Dedifferentiated amniotic fluid mesenchymal stem cell (primary cell): ENCODE results near the gene TAF7.
"Not testable (repeated sequence)": the region's sequence is repeated elsewhere in the genome, so short reads cannot be mapped to it uniquely, and the experiment has no call there.

Source experiments
- DNase-seq: peaks from one replicate; pipeline ENCODE4 v3.0.0-alpha.2; 2016; ENCODE audit errors: extremely low spot score

Gene TAF7

DNA sequence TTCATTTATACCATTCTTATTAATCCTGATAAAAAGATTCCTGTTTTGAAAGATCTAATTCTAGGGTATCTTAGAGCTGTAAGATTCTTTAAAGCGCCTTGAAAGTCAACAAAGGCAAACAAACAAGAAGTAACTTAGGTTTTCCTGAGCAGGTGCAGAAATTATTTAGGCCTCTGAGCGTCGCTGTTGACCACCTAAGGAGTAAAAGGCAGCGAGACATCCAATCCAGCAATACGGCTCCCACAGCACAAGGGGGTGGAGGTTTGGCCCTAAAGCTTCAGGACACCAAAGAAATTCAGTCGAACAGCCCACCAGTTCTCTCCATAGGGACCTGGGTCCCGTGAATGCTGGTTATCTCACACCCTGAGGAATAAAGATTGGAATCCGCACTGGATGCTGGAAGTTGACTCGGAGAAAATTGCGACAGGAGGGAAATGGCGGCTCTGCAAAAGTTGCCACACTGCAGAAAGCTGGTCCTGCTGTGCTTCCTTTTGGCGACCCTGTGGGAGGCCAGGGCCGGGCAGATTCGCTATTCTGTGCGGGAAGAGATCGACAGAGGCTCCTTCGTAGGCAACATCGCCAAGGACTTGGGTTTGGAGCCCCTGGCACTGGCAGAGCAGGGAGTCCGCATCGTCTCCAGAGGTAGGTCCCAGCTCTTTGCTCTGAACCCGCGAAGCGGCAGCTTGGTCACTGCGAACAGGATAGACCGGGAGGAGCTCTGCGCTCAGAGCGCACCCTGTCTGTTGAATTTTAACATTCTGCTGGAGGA lies 18.1 kb upstream of the TAF7 start, which contains the start of gene PCDHGA2:
Gene PCDHGA2, plus strand, starts transcription at position 223 of the 769 bp plus-strand sequence.
- DNase-seq, result no peak

GRCh38 chr5:141332571-141332970 lies 12.0 kb upstream of the TAF7 start:
- DNase-seq, result not testable (repeated sequence)

GRCh38 chr5:141330299-141331080 lies 9.9 kb upstream of the TAF7 start, which contains the start of gene PCDHGA1:
TSS of gene PCDHGA1 (plus strand) at chr5:141330514.
- peak; percentile 31 for DNase-seq

- no peak for DNase-seq
Measured at GRCh38 chr5:141328231-141328630, 7.6 kb upstream of the TAF7 start.

- DNase-seq, result peak; percentile 82
Measured at GRCh38 chr5:141326088-141326854, 5.7 kb upstream of the TAF7 start.

DNA sequence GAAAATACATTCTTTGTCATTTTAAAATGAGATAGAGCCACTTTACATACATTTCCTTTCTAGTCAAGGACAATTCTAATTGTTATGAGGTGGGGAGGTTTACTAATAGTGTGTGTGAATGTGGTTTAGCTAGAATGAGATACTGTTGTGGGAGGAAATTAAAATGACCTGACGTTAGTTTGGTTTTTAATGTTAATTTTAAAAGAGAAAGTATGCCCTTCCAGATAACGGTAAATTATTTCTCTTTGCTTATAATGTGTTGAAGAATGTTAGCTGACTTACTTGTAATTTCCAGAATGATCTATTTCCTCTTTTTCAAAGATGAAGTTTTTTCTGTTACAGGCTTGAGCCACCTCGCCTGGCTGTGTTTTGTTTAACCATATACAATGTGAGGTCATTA lies 1.7 kb upstream of the TAF7 start:
- no peak for DNase-seq

DNA sequence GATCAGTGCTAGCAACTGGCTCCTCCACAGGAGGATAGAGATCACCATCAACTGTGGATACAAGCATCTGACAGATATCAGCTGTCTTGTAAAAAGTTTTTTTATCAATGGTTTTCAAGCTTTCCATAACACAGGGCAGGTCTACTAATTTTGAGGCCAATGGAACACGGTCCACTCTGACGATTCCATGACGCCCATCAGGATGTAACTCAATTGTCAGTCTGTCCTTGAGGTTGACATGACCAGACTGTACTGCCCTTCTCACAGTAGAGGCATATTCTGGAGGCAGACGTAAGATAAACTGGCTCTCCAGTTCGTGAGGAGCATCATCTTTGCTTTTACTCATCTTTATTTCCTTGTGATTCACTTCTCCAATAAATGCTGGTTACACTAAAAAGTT lies 885 bp downstream of the TAF7 start:
- DNase-seq, result no peak

- DNase-seq, result no peak
Measured at GRCh38 chr5:141319202-141319601, 1.4 kb downstream of the TAF7 start.

DNA sequence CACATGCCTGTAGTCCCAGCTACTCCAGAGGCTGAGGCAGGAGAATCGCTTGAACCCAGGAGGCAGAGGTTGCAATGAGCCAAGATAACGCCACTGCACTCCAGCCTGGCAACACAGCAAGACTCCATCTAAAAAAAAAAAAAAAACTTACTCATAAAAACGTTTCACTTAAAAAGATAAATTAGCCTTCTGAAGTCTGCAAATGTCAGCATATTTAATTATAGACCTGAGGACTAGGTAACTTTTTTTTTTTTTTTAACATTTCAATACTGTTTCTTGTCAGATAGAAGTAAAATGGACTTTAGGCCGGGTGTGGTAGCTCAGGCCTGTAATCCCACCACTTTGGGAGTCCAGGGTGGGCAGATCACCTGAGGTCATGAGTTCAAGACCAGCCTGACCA lies 3.6 kb downstream of the TAF7 start:
- not testable (repeated sequence) for DNase-seq

DNA sequence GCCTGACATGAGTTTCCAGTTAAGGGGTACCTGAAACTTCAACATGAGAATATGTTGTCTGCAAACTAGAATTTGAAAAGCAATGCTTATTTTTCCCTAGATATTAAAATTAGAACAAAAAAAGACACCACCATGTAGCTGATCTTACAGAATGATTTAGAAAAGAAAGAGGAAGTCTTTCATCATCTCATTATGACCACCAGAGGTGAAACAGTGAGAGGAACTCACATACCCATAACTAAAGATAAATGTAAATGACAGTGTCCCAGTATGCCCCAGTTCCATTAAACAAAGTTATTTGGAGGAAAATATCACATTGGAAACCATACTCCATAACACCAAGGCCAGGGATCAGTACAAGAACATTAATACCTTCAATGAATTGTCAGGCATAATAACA lies 6.9 kb downstream of the TAF7 start:
- DNase-seq, result no peak

DNA sequence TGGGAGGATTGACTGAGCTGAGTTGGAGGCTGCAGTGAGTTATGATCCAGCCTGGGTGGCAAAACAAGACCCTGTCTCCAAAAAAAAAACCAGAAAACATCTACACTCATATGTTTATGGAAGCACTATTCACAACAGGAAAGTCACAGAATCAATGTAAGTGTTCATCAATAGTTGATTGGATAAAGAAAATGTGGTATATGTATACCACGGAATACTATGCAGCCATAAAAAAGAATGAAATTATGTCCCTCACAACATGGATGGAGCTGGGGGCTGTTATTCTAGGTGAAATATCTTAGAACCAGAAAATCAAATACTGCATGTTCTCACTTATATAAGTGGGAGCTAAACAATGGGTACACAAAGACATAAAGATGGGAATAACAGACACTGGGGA lies 14.0 kb downstream of the TAF7 start:
- no peak for DNase-seq

DNA sequence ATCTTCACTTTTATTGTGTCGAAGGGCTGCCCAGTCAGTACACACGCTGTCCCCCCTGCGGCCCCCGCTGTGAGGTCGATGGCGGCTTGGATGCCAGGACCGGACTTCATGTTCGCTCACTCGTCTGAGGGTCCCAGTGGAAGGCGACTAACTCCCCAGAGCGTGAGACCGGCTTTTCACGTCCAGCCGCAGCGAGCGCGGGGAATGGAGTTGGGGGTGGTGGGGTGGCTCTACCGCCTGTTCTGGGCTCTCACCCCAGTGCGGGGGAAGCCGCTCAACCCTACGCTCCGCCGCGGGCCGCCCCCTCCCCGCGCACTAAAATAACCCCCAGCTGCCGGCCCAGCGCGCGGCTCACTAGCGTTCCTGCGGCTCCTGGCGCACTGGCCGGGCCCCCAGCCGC lies 16.8 kb downstream of the TAF7 start, which contains the start of gene SLC25A2:
Gene SLC25A2, minus strand, starts transcription at position 294 of the 400 bp plus-strand sequence. Its CDS starts 184 bp downstream, at position 110.
- no peak for DNase-seq

- no peak for DNase-seq
Measured at GRCh38 chr5:141298376-141298775, 22.2 kb downstream of the TAF7 start.

GRCh38 chr5:141272906-141273305 lies 47.7 kb downstream of the TAF7 start:
- DNase-seq, result no peak

- DNase-seq, result no peak
Measured at GRCh38 chr5:141269195-141269594, 51.4 kb downstream of the TAF7 start.
